Neural progenitor cell (in vitro differentiated cells): Measurements from ENCODE around the gene SH3GL3. TPM values are rescaled to one million over a fixed set of nuclear protein-coding genes. Genes with fewer than 3 reads are reported as not detected.

Experiments used
- DNase-seq: peaks from one replicate; pipeline ENCODE4 v3.0.0-alpha.2; 2016; ENCODE audit warnings: low spot score
- H2AFZ ChIP-seq: fragments of 200-600 bp; sonication (generic); replicated peaks from 2 replicates; pipeline ENCODE4 v1.6.1; 2016; ENCODE audit warnings: antibody characterized with exemption
- H3F3A ChIP-seq: fragments of 200-600 bp; sonication (generic); 2 replicates; pipeline ENCODE4 v1.6.1; 2016; ENCODE audit warnings: antibody characterized with exemption, low read depth
- H3K27ac ChIP-seq: fragments of 200-600 bp; sonication (generic); 2 replicates; pipeline ENCODE4 v1.5.1; 2016; ENCODE audit warnings: mild to moderate bottlenecking
- H3K27me3 ChIP-seq: fragments of 200-600 bp; sonication (generic); 2 replicates; pipeline ENCODE4 v1.6.1; 2016; ENCODE audit warnings: mild to moderate bottlenecking, moderate library complexity
- H3K36me3 ChIP-seq: fragments of 200-600 bp; sonication (generic); 2 replicates; pipeline ENCODE4 v1.5.1; 2016
- H3K4me1 ChIP-seq: fragments of 200-600 bp; sonication (generic); 2 replicates; pipeline ENCODE4 v1.6.1; 2016; ENCODE audit warnings: mixed run types
- H3K4me2 ChIP-seq: fragments of 200-600 bp; sonication (generic); 2 replicates; pipeline ENCODE4 v1.6.1; 2016
- H3K4me3 ChIP-seq: fragments of 200-600 bp; sonication (generic); 2 replicates; pipeline ENCODE4 v1.5.1; 2016
- H3K79me2 ChIP-seq: fragments of 200-600 bp; sonication (generic); 2 replicates; pipeline ENCODE4 v1.6.1; 2016; ENCODE audit warnings: low read depth
- H3K9ac ChIP-seq: fragments of 200-600 bp; sonication (generic); 2 replicates; pipeline ENCODE4 v1.6.1; 2016
- H3K9me3 ChIP-seq: fragments of 200-600 bp; sonication (generic); 2 replicates; pipeline ENCODE4 v1.5.1; 2016; ENCODE audit warnings: low read depth
- H4K20me1 ChIP-seq: fragments of 200-600 bp; sonication (generic); 2 replicates; pipeline ENCODE4 v1.6.1; 2016; ENCODE audit warnings: low read depth
- H3K27ac Mint-ChIP-seq: 3 replicates; pipeline ENCODE4 v1.8.0; 2021; ENCODE audit warnings: mixed read lengths
- H3K27me3 Mint-ChIP-seq: 2 replicates; pipeline ENCODE4 v1.8.0; 2022; ENCODE audit warnings: low read depth, mild to moderate bottlenecking, inconsistent platforms, moderate library complexity, mixed read lengths; ENCODE audit not compliant: insufficient read depth
- H3K36me3 Mint-ChIP-seq: 3 replicates; pipeline ENCODE4 v1.8.0; 2021; ENCODE audit warnings: mixed read lengths
- H3K4me1 Mint-ChIP-seq: 3 replicates; pipeline ENCODE4 v1.8.0; 2021; ENCODE audit warnings: mixed read lengths
- H3K4me3 Mint-ChIP-seq: 3 replicates; pipeline ENCODE4 v1.8.0; 2021; ENCODE audit warnings: mild to moderate bottlenecking, moderate library complexity, mixed read lengths
- H3K9me3 Mint-ChIP-seq: 3 replicates; pipeline ENCODE4 v1.8.0; 2020; ENCODE audit warnings: mixed read lengths
- CTCF ChIP-seq: fragments of 200-600 bp; sonication (generic); IDR thresholded peaks from 2 replicates; pipeline ENCODE4 v1.5.1; 2017; ENCODE audit warnings: antibody characterized with exemption, mild to moderate bottlenecking
- EZH2 ChIP-seq: fragments of 200-600 bp; sonication (generic); IDR thresholded peaks from 2 replicates; pipeline ENCODE4 v1.6.1; 2017; ENCODE audit warnings: antibody characterized with exemption, mild to moderate bottlenecking, moderate library complexity
- EZH2phosphoT487 ChIP-seq: fragments of 200-600 bp; sonication (generic); IDR thresholded peaks from 2 replicates; pipeline ENCODE4 v1.6.1; 2017; ENCODE audit warnings: antibody characterized with exemption
- total RNA-seq: library from RNA; depleted of rRNA; stranded (reverse); fragments of >200 nt; gene quantifications from 2 replicates; pipeline ENCODE4 v1.2.3, GENCODE V29; 2015; ENCODE audit warnings: low replicate concordance

SH3GL3 gene
- total RNA-seq, 1 donor from 2014 or later: 8.2 TPM

GRCh38 chr15:83538682-83539081 is 91.5 kb downstream of the SH3GL3 start:
- H3K4me1 ChIP-seq: no peaks in the 10 kb centered on the region
- H3K4me1 Mint-ChIP-seq: no peaks in the 10 kb centered on the region
- no peak for DNase-seq
- H3K36me3 Mint-ChIP-seq: no peaks in the 10 kb centered on the region
- no peak overlapping the region for H3K4me3 ChIP-seq
- H4K20me1 ChIP-seq: no peaks in the 10 kb centered on the region
- no peaks in the 10 kb centered on the region for H3K36me3 ChIP-seq
- no peaks in the 10 kb centered on the region for H3K27me3 Mint-ChIP-seq
- H2AFZ ChIP-seq: no peak overlapping the region
- H3K79me2 ChIP-seq: no peaks in the 10 kb centered on the region
- no peak overlapping the region for H3K4me3 Mint-ChIP-seq
- H3F3A ChIP-seq: no peaks in the 10 kb centered on the region
- peaks cover 10% of the 10 kb centered on the region for H3K9me3 Mint-ChIP-seq
- no peak overlapping the region for H3K27ac ChIP-seq
- no peak for TF ChIP-seq EZH2phosphoT487
- TF ChIP-seq CTCF: no peak
- no peak for TF ChIP-seq EZH2
- peaks cover 3% of the 10 kb centered on the region for H3K9me3 ChIP-seq
- no peaks in the 10 kb centered on the region for H3K27me3 ChIP-seq
- H3K9ac ChIP-seq: no peak overlapping the region
- H3K27ac Mint-ChIP-seq: no peak overlapping the region
- H3K4me2 ChIP-seq: no peak overlapping the region

- no peaks in the 10 kb centered on the region for H4K20me1 ChIP-seq
- no peak overlapping the region for H3K4me3 ChIP-seq
- peaks cover 8% of the 10 kb centered on the region for H3K9me3 ChIP-seq
- no peaks in the 10 kb centered on the region for H3F3A ChIP-seq
- TF ChIP-seq EZH2 (no peak), CTCF (no peak), EZH2phosphoT487 (no peak)
- no peaks in the 10 kb centered on the region for H3K4me1 ChIP-seq
- H3K36me3 ChIP-seq: no peaks in the 10 kb centered on the region
- Mint-ChIP-seq H3K4me3 (no peak overlapping the region), H3K27ac (no peak overlapping the region), H3K9me3 (peaks cover 15% of the 10 kb centered on the region), H3K4me1 (no peaks in the 10 kb centered on the region), H3K27me3 (peaks cover 2% of the 10 kb centered on the region), H3K36me3 (no peaks in the 10 kb centered on the region)
- no peak overlapping the region for H3K4me2 ChIP-seq
- H3K27ac ChIP-seq: no peak overlapping the region
- H3K27me3 ChIP-seq: no peaks in the 10 kb centered on the region
- peak overlapping the region; percentile 37 for H2AFZ ChIP-seq
- H3K79me2 ChIP-seq: no peaks in the 10 kb centered on the region
- no peak overlapping the region for H3K9ac ChIP-seq
- DNase-seq: no peak
Observed at GRCh38 chr15:83545804-83546511, 98.8 kb downstream of the SH3GL3 start.

- no peak for TF ChIP-seq CTCF
- TF ChIP-seq EZH2phosphoT487: no peak
- TF ChIP-seq EZH2: no peak
- Mint-ChIP-seq H3K36me3 (no peaks in the 10 kb centered on the region), H3K27me3 (peaks cover 2% of the 10 kb centered on the region), H3K27ac (no peak overlapping the region), H3K4me3 (no peak overlapping the region), H3K9me3 (peaks cover 13% of the 10 kb centered on the region), H3K4me1 (no peaks in the 10 kb centered on the region)
- Histone ChIP-seq H3K4me2 (no peak overlapping the region), H3K36me3 (no peaks in the 10 kb centered on the region), H3F3A (no peaks in the 10 kb centered on the region), H3K4me3 (no peak overlapping the region), H4K20me1 (no peaks in the 10 kb centered on the region), H3K9me3 (peaks cover 8% of the 10 kb centered on the region), H2AFZ (peak overlapping the region; percentile 37), H3K9ac (no peak overlapping the region), H3K27ac (no peak overlapping the region), H3K4me1 (no peaks in the 10 kb centered on the region), H3K79me2 (no peaks in the 10 kb centered on the region), H3K27me3 (no peaks in the 10 kb centered on the region)
- DNase-seq: no peak
Observed at GRCh38 chr15:83546512-83546888, 99.4 kb downstream of the SH3GL3 start.
